NOMO-1 treated with dmso at 0.1 percent for 144 hours (cell line): Measurements from ENCODE around the gene ZCCHC7.

Experiments used
- DNase-seq: peaks from one replicate; lab custom pipeline; 2025; ENCODE audit not compliant: unreplicated experiment; lab: John Stamatoyannopoulos, UW

Gene ZCCHC7

GRCh38 chr9:37243588-37244345, 123.4 kb downstream of the ZCCHC7 start:
- DNase-seq, result no peak

- no peak for DNase-seq
Observed at GRCh38 chr9:37246826-37247225, 126.5 kb downstream of the ZCCHC7 start.

- no peak for DNase-seq
Observed at GRCh38 chr9:37248651-37249163, 128.3 kb downstream of the ZCCHC7 start.

- no peak for DNase-seq
Observed at GRCh38 chr9:37251452-37251851, 131.1 kb downstream of the ZCCHC7 start.

GRCh38 chr9:37253377-37253937, 133.1 kb downstream of the ZCCHC7 start:
- DNase-seq, result no peak

GRCh38 chr9:37255187-37255586, 134.8 kb downstream of the ZCCHC7 start:
- no peak for DNase-seq

GRCh38 chr9:37255944-37256862, 135.8 kb downstream of the ZCCHC7 start:
- DNase-seq, result no peak

- no peak for DNase-seq
Observed at GRCh38 chr9:37259951-37260350, 139.6 kb downstream of the ZCCHC7 start.

GRCh38 chr9:37262410-37262809, 142.0 kb downstream of the ZCCHC7 start:
- DNase-seq, result no peak

GRCh38 chr9:37264539-37264938, 144.2 kb downstream of the ZCCHC7 start:
- DNase-seq, result no peak

- no peak for DNase-seq
Observed at GRCh38 chr9:37266630-37267029, 146.3 kb downstream of the ZCCHC7 start.

GRCh38 chr9:37269221-37269620, 148.8 kb downstream of the ZCCHC7 start:
- DNase-seq, result no peak

GRCh38 chr9:37271679-37272078, 151.3 kb downstream of the ZCCHC7 start:
- no peak for DNase-seq

GRCh38 chr9:37273595-37273994, 153.2 kb downstream of the ZCCHC7 start:
- no peak for DNase-seq

- no peak for DNase-seq
Observed at GRCh38 chr9:37281541-37281940, 161.2 kb downstream of the ZCCHC7 start.

GRCh38 chr9:37283730-37284325, 163.5 kb downstream of the ZCCHC7 start:
- DNase-seq, result no peak

- DNase-seq, result no peak
Observed at GRCh38 chr9:37284636-37285035, 164.3 kb downstream of the ZCCHC7 start.

GRCh38 chr9:37286530-37287175, 166.3 kb downstream of the ZCCHC7 start:
- no peak for DNase-seq

- DNase-seq, result no peak
Observed at GRCh38 chr9:37287317-37287716, 166.9 kb downstream of the ZCCHC7 start.

- no peak for DNase-seq
Observed at GRCh38 chr9:37289631-37290030, 169.3 kb downstream of the ZCCHC7 start.
